Neural cell (in vitro differentiated cells): ENCODE data around the gene TSPAN14. TPM values are rescaled to one million over a fixed set of nuclear protein-coding genes. Genes with fewer than 3 reads are reported as not detected.

Source experiments
- H2AFZ ChIP-seq: fragments of 200-600, 300-800 bp; sonication (generic), shearing (Covaris generic); 2 replicates; pipeline ENCODE4 v1.6.0; 2014; ENCODE audit warnings: low read depth, mild to moderate bottlenecking, antibody characterized with exemption, low read length, moderate library complexity
- H3F3A ChIP-seq: fragments of 200-600 bp; shearing (Covaris generic); 2 replicates; pipeline ENCODE4 v1.6.1; 2016; ENCODE audit warnings: mild to moderate bottlenecking, moderate library complexity, mixed read lengths, antibody characterized with exemption, low read length; ENCODE audit not compliant: insufficient read depth, poor library complexity, severe bottlenecking
- H3K27ac ChIP-seq: fragments of 200-600, 300-800 bp; sonication (generic), shearing (Covaris generic); 2 replicates; pipeline ENCODE4 v1.5.1; 2014; ENCODE audit warnings: mild to moderate bottlenecking, low read length, moderate library complexity
- H3K27me3 ChIP-seq: fragments of 300-800, 200-600 bp; sonication (generic), shearing (Covaris generic); 2 replicates; pipeline ENCODE4 v1.6.0; 2014; ENCODE audit warnings: mild to moderate bottlenecking, low read depth, low read length, moderate library complexity; ENCODE audit not compliant: insufficient read depth
- H3K36me3 ChIP-seq: fragments of 300-800, 200-600 bp; sonication (generic), shearing (Covaris generic); 2 replicates; pipeline ENCODE4 v1.5.1; 2014; ENCODE audit warnings: mild to moderate bottlenecking, antibody characterized with exemption, low read length, moderate library complexity; ENCODE audit not compliant: insufficient read depth
- H3K4me2 ChIP-seq: fragments of 300-800, 200-600 bp; sonication (generic), shearing (Covaris generic); 2 replicates; pipeline ENCODE4 v1.6.0; 2014; ENCODE audit warnings: mild to moderate bottlenecking, low read length
- H3K4me3 ChIP-seq: fragments of 300-800, 200-600 bp; sonication (generic), shearing (Covaris generic); 2 replicates; pipeline ENCODE4 v1.5.1; 2014; ENCODE audit warnings: mild to moderate bottlenecking, low read length, moderate library complexity
- H3K79me2 ChIP-seq: fragments of 200-600 bp; shearing (Covaris generic); replicated peaks from 2 replicates; pipeline ENCODE4 v1.6.0; 2014; ENCODE audit warnings: mild to moderate bottlenecking, low read length, moderate library complexity; ENCODE audit not compliant: insufficient read depth
- H3K9ac ChIP-seq: fragments of 300-800, 200-600 bp; sonication (generic), shearing (Covaris generic); 2 replicates; pipeline ENCODE4 v1.6.1; 2016; ENCODE audit warnings: mild to moderate bottlenecking, low read length, mixed read lengths
- H3K9me2 ChIP-seq: fragments of 200-600 bp; shearing (Covaris generic); 2 replicates; pipeline ENCODE4 v1.6.1; 2016; ENCODE audit warnings: mild to moderate bottlenecking, low read length, mixed read lengths; ENCODE audit not compliant: insufficient read depth
- H3K9me3 ChIP-seq: fragments of 200-600, 300-800 bp; sonication (generic), shearing (Covaris generic); 2 replicates; pipeline ENCODE4 v1.6.1; 2016; ENCODE audit warnings: mild to moderate bottlenecking, mixed run types, low read length, moderate library complexity, mixed read lengths
- H4K20me1 ChIP-seq: fragments of 200-600 bp; shearing (Covaris generic); 2 replicates; pipeline ENCODE4 v1.6.1; 2016; ENCODE audit warnings: mild to moderate bottlenecking, mixed run types; ENCODE audit not compliant: insufficient read depth
- EP300 ChIP-seq: fragments of 450-650 bp; conservative IDR thresholded peaks from 2 replicates; pipeline ENCODE4 v1.6.1; 2014; ENCODE audit warnings: antibody characterized with exemption, mild to moderate bottlenecking, moderate library complexity; ENCODE audit not compliant: poor library complexity, severe bottlenecking
- EZH2 ChIP-seq: fragments of 200-600, 300-800 bp; shearing (Covaris generic), sonication (generic); IDR thresholded peaks from 2 replicates; pipeline ENCODE4 v1.6.1; 2014; ENCODE audit warnings: antibody characterized with exemption, low read length, borderline replicate concordance, mild to moderate bottlenecking; ENCODE audit not compliant: insufficient read depth, poor library complexity, severe bottlenecking
- MXI1 ChIP-seq: fragments of 450-650 bp; conservative IDR thresholded peaks from 2 replicates; pipeline ENCODE4 v1.6.1; 2014; ENCODE audit warnings: antibody characterized with exemption, mild to moderate bottlenecking; ENCODE audit not compliant: poor library complexity, severe bottlenecking
- POLR2AphosphoS5 ChIP-seq: IDR thresholded peaks from 2 replicates; pipeline ENCODE4 v1.6.1; 2012
- RAD21 ChIP-seq: fragments of 450-650 bp; conservative IDR thresholded peaks from 2 replicates; pipeline ENCODE4 v1.6.1; 2014; ENCODE audit warnings: antibody characterized with exemption, mild to moderate bottlenecking, moderate library complexity
- SMC3 ChIP-seq: fragments of 450-650 bp; conservative IDR thresholded peaks from 2 replicates; pipeline ENCODE4 v1.6.1; 2014; ENCODE audit warnings: antibody characterized with exemption, mild to moderate bottlenecking, moderate library complexity; ENCODE audit not compliant: poor library complexity
- TAF1 ChIP-seq: IDR thresholded peaks from 2 replicates; pipeline ENCODE4 v1.6.1; 2012; ENCODE audit warnings: low read depth
- polyA plus RNA-seq: library from polyadenylated mRNA; depleted of rRNA; stranded (reverse); fragments of >200 nt; gene quantifications from 2 replicates; pipeline ENCODE4 v1.2.3, GENCODE V29; 2014
- TF ChIP-seq, protein P1 (sequence below): IDR thresholded peaks from 2 replicates; pipeline ENCODE4 v1.6.1; 2012; ENCODE audit warnings: borderline replicate concordance
- TF ChIP-seq, protein P2 (sequence below): fragments of 450-650 bp; IDR thresholded peaks from 2 replicates; pipeline ENCODE4 v1.5.1; 2014; ENCODE audit warnings: antibody characterized with exemption, mild to moderate bottlenecking, moderate library complexity; ENCODE audit not compliant: poor library complexity, severe bottlenecking

TSPAN14 gene
- polyA plus RNA-seq, 1 donor from 2014 or later = 26.3 TPM

DNA sequence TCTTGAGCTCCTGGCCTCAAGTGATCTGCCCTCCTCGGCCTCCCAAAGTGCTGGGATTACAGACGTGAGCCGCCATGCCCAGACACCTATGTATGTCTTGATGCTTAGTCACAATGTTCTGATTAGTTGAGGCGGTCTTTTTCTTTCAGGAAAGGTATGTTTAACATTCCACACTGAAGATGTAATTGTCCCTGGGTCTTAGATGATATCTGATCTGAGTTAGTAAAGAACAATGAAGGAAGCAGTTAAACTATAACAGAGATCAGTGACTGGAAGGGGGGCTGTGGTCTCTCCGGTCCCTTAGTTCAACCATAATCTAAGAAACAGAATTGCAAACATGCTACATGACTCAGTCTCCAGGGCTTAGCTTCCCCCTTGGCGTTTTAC is 52.1 kb downstream of the TSPAN14 start:
- Histone ChIP-seq H4K20me1 (no peaks in the 10 kb centered on the region), H3K36me3 (no peaks in the 10 kb centered on the region), H3K4me3 (no peak overlapping the region), H3K9ac (no peak overlapping the region), H2AFZ (no peak overlapping the region), H3K4me2 (no peak overlapping the region), H3K27ac (no peak overlapping the region), H3F3A (no peaks in the 10 kb centered on the region), H3K9me3 (no peaks in the 10 kb centered on the region), H3K9me2 (no peaks in the 10 kb centered on the region), H3K79me2 (peaks cover 8% of the 10 kb centered on the region), H3K27me3 (no peaks in the 10 kb centered on the region)
- TF ChIP-seq MXI1 (no peak), EP300 (no peak), RAD21 (no peak), EZH2 (no peak), POLR2AphosphoS5 (no peak), SMC3 (no peak), TAF1 (no peak)
- TF ChIP-seq, protein P1, sequence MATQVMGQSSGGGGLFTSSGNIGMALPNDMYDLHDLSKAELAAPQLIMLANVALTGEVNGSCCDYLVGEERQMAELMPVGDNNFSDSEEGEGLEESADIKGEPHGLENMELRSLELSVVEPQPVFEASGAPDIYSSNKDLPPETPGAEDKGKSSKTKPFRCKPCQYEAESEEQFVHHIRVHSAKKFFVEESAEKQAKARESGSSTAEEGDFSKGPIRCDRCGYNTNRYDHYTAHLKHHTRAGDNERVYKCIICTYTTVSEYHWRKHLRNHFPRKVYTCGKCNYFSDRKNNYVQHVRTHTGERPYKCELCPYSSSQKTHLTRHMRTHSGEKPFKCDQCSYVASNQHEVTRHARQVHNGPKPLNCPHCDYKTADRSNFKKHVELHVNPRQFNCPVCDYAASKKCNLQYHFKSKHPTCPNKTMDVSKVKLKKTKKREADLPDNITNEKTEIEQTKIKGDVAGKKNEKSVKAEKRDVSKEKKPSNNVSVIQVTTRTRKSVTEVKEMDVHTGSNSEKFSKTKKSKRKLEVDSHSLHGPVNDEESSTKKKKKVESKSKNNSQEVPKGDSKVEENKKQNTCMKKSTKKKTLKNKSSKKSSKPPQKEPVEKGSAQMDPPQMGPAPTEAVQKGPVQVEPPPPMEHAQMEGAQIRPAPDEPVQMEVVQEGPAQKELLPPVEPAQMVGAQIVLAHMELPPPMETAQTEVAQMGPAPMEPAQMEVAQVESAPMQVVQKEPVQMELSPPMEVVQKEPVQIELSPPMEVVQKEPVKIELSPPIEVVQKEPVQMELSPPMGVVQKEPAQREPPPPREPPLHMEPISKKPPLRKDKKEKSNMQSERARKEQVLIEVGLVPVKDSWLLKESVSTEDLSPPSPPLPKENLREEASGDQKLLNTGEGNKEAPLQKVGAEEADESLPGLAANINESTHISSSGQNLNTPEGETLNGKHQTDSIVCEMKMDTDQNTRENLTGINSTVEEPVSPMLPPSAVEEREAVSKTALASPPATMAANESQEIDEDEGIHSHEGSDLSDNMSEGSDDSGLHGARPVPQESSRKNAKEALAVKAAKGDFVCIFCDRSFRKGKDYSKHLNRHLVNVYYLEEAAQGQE = no peak
- TF ChIP-seq, protein P2, sequence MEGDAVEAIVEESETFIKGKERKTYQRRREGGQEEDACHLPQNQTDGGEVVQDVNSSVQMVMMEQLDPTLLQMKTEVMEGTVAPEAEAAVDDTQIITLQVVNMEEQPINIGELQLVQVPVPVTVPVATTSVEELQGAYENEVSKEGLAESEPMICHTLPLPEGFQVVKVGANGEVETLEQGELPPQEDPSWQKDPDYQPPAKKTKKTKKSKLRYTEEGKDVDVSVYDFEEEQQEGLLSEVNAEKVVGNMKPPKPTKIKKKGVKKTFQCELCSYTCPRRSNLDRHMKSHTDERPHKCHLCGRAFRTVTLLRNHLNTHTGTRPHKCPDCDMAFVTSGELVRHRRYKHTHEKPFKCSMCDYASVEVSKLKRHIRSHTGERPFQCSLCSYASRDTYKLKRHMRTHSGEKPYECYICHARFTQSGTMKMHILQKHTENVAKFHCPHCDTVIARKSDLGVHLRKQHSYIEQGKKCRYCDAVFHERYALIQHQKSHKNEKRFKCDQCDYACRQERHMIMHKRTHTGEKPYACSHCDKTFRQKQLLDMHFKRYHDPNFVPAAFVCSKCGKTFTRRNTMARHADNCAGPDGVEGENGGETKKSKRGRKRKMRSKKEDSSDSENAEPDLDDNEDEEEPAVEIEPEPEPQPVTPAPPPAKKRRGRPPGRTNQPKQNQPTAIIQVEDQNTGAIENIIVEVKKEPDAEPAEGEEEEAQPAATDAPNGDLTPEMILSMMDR = no peak

DNA sequence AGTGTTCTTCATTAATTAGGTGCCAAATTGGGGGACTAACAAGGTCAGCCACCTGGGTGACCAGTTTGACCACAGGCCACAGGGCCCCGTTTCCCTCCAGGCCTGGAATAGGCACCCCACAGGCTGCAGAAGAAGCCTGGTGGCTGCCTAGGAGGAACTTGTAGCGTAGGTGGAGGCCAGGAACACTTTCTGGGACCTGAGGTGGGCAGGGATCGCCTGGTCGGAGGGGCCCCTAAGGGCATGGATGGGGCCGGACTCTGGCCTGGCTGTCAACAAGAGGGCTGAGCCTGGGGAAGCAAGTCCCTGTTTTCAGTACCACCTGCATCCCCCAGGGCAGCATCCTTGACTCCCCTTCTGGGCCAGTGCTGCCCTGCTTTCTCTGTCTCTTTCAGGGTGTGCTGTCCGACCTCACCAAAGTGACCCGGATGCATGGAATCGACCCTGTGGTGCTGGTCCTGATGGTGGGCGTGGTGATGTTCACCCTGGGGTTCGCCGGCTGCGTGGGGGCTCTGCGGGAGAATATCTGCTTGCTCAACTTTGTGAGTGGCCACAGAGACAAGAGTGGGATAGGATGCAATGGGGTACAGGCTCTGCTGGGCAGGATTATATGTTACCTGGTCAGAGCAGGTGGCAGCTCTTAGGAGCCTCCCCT is 52.9 kb downstream of the TSPAN14 start:
- no peak overlapping the region for H3K4me3 ChIP-seq
- no peaks in the 10 kb centered on the region for H3K9me3 ChIP-seq
- peaks cover 1% of the 10 kb centered on the region for H3K79me2 ChIP-seq
- no peaks in the 10 kb centered on the region for H3K9me2 ChIP-seq
- no peak overlapping the region for H3K4me2 ChIP-seq
- no peaks in the 10 kb centered on the region for H3K27me3 ChIP-seq
- TF ChIP-seq, protein P1 = no peak
- TF ChIP-seq POLR2AphosphoS5 (no peak), RAD21 (no peak), TAF1 (no peak)
- H4K20me1 ChIP-seq = no peaks in the 10 kb centered on the region
- H3K36me3 ChIP-seq = no peaks in the 10 kb centered on the region
- H3K27ac ChIP-seq = no peak overlapping the region
- no peak overlapping the region for H3K9ac ChIP-seq
- H2AFZ ChIP-seq = no peak overlapping the region
- no peaks in the 10 kb centered on the region for H3F3A ChIP-seq
